ENCODE data around the gene RBPJL.

RBPJL gene

DNA sequence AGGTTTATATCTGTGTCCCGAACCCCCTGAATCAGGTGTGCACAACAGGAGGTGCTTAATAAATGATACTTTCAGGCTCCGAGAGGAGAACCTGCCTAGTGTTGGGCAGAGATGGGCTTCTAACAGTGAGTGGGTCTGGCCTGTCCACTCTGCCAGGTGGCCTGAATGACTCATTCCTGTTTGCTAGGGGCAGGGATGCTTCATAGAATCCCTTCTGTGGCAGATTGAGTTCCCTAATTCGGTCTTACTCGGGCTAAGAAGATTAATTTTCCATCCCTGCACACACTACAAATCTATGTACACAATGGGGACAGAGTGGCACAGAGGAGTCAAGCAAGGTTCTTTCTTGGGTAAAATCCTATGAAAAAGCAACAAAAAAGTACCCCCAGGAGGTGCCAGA lies 21.8 kb downstream of the RBPJL start:
- Histone ChIP-seq H3K36me3 (ENCODE audit: control insufficient read depth, low read length) (no peaks in the 10 kb centered on the region), H3K4me1 (ENCODE audit: control insufficient read depth, low read length) (peaks cover 10% of the 10 kb centered on the region), H3K9me2 (replicated peaks; ENCODE audit: control insufficient read depth, low read length) (no peaks in the 10 kb centered on the region), H3K27me3 (ENCODE audit: control insufficient read depth, low read length) (no peaks in the 10 kb centered on the region), H3K4me2 (ENCODE audit: low read length) (no peak overlapping the region), H3F3A (ENCODE audit: control insufficient read depth, insufficient read depth) (no peaks in the 10 kb centered on the region), H4K20me1 (ENCODE audit: control insufficient read depth, insufficient read depth, low read depth, low read length) (no peaks in the 10 kb centered on the region), H3K79me2 (ENCODE audit: control insufficient read depth, low read length) (no peaks in the 10 kb centered on the region), H3K27ac (ENCODE audit: low read depth, low read length) (no peak overlapping the region), H3K4me3 (ENCODE audit: low read length) (no peak overlapping the region), H3K9me3 (ENCODE audit: control insufficient read depth, insufficient read depth, low read length) (no peaks in the 10 kb centered on the region)
- TF ChIP-seq, protein P1, sequence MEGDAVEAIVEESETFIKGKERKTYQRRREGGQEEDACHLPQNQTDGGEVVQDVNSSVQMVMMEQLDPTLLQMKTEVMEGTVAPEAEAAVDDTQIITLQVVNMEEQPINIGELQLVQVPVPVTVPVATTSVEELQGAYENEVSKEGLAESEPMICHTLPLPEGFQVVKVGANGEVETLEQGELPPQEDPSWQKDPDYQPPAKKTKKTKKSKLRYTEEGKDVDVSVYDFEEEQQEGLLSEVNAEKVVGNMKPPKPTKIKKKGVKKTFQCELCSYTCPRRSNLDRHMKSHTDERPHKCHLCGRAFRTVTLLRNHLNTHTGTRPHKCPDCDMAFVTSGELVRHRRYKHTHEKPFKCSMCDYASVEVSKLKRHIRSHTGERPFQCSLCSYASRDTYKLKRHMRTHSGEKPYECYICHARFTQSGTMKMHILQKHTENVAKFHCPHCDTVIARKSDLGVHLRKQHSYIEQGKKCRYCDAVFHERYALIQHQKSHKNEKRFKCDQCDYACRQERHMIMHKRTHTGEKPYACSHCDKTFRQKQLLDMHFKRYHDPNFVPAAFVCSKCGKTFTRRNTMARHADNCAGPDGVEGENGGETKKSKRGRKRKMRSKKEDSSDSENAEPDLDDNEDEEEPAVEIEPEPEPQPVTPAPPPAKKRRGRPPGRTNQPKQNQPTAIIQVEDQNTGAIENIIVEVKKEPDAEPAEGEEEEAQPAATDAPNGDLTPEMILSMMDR (IDR thresholded peaks at IDR 0.05; ENCODE audit: low read depth, low read length, poor library complexity, severe bottlenecking): no peak
- TF ChIP-seq EZH2phosphoT487 (IDR thresholded peaks at IDR 0.05; ENCODE audit: borderline replicate concordance, low read length): no peak

DNA sequence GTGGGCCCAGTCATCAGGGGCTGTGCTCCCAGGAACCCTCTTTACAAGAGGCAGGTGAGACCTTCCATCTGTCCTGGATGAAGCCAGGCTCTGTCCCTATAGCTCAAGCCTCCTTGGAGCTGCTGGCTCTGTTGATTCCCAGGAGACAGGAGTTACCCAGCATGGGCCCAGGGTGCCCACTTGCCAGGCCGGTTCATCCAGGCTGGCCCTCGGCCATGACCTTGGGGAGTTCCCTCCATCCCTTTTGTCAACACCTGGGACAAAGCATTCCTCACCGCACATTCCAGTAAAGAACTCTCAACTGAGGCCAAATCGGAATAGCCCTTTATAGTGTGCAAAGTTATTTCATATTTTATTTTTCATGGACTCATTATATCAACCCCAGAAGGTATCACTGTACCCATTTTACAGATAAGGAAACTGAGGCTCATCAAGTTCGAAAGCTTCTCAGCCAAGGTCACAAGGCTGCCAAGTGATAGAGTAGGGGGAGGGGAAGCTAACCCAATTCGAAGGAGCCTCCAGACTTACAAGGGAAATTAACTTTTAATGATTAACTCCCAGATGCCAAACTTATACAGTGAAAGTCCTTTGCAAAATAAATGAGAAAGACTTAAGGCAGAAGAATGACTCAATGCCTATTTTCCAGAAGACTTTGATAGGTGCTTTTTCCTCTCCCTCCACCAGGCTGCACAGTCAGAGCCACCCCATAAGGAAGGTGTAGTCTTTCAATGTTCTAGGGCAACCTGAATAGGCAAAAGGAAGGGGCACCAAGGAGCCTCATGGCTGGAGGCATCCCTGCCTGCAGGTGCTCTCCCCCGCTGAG lies 23.1 kb downstream of the RBPJL start:
- Histone ChIP-seq H3K79me2 (ENCODE audit: control insufficient read depth, low read length) (no peaks in the 10 kb centered on the region), H4K20me1 (ENCODE audit: control insufficient read depth, insufficient read depth, low read depth, low read length) (no peaks in the 10 kb centered on the region), H3K27ac (ENCODE audit: low read depth, low read length) (no peak overlapping the region), H3K36me3 (ENCODE audit: control insufficient read depth, low read length) (no peaks in the 10 kb centered on the region), H3K9me3 (ENCODE audit: control insufficient read depth, insufficient read depth, low read length) (no peaks in the 10 kb centered on the region), H3K4me2 (ENCODE audit: low read length) (peak overlapping the region; percentile 5; the same call in 1 of the 2 replicates), H3K9me2 (replicated peaks; ENCODE audit: control insufficient read depth, low read length) (no peaks in the 10 kb centered on the region), H3K4me3 (ENCODE audit: low read length) (no peak overlapping the region), H3K27me3 (ENCODE audit: control insufficient read depth, low read length) (no peaks in the 10 kb centered on the region), H3K4me1 (ENCODE audit: control insufficient read depth, low read length) (peaks cover 10% of the 10 kb centered on the region), H3F3A (ENCODE audit: control insufficient read depth, insufficient read depth) (no peaks in the 10 kb centered on the region)
- TF ChIP-seq EZH2phosphoT487 (IDR thresholded peaks at IDR 0.05; ENCODE audit: borderline replicate concordance, low read length): no peak
- TF ChIP-seq, protein P1 (IDR thresholded peaks at IDR 0.05; ENCODE audit: low read depth, low read length, poor library complexity, severe bottlenecking): no peak

DNA sequence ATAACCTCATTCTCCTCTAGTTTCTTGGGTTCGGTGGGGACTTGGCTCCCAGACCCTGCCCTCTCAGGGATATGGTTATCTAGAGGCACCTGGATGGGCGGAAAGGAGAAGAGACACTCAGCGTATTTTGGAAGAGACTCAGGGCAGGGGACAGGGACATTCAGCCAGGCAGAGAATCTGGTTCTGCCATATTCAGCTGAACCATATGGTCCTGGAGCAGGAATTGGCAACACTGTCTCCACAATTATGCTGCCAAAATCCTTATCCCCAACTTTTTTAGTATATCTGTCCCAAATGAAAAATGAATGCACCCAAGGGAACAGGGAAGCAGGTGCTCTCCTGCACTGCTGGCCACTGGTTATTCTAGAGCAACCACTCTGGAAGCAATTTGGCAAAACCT lies 23.8 kb downstream of the RBPJL start:
- Histone ChIP-seq H4K20me1 (ENCODE audit: control insufficient read depth, insufficient read depth, low read depth, low read length) (no peaks in the 10 kb centered on the region), H3K9me3 (ENCODE audit: control insufficient read depth, insufficient read depth, low read length) (no peaks in the 10 kb centered on the region), H3K36me3 (ENCODE audit: control insufficient read depth, low read length) (no peaks in the 10 kb centered on the region), H3K27ac (ENCODE audit: low read depth, low read length) (no peak overlapping the region), H3K79me2 (ENCODE audit: control insufficient read depth, low read length) (no peaks in the 10 kb centered on the region), H3K9me2 (replicated peaks; ENCODE audit: control insufficient read depth, low read length) (no peaks in the 10 kb centered on the region), H3K4me3 (ENCODE audit: low read length) (no peak overlapping the region), H3F3A (ENCODE audit: control insufficient read depth, insufficient read depth) (no peaks in the 10 kb centered on the region), H3K27me3 (ENCODE audit: control insufficient read depth, low read length) (no peaks in the 10 kb centered on the region), H3K4me1 (ENCODE audit: control insufficient read depth, low read length) (peaks cover 10% of the 10 kb centered on the region), H3K4me2 (ENCODE audit: low read length) (no peak overlapping the region)
- TF ChIP-seq, protein P1 (IDR thresholded peaks at IDR 0.05; ENCODE audit: low read depth, low read length, poor library complexity, severe bottlenecking): no peak
- TF ChIP-seq EZH2phosphoT487 (IDR thresholded peaks at IDR 0.05; ENCODE audit: borderline replicate concordance, low read length): no peak

All from DOHH2 (cell line).